ENCODE measurements around the gene RMDN2. TPM values are rescaled to one million over a fixed set of nuclear protein-coding genes. Genes with fewer than 3 reads are reported as not detected.

The RMDN2 gene
- total RNA-seq, 3 donors from 2014 or later, result 9.8 to 14.4 (median 11.5) TPM

- H3K27me3 ChIP-seq, result no peaks in the 10 kb centered on the region
- intact Hi-C loops (cut with DNase I; ENCODE audit: low total_unique reads), result no loop called here
- no peaks in the 10 kb centered on the region for H3K36me3 ChIP-seq
- no peak overlapping the region for H3K4me3 ChIP-seq
- TF ChIP-seq CTCF (IDR thresholded peaks at IDR 0.05), result no peak
- no peak for TF ChIP-seq POLR2A (IDR thresholded peaks at IDR 0.05)
- TF ChIP-seq POLR2AphosphoS5 (IDR thresholded peaks at IDR 0.05), result no peak
- no peaks in the 10 kb centered on the region for H3K9me3 ChIP-seq
- no peak overlapping the region for H3K27ac ChIP-seq
- H3K4me1 ChIP-seq, result no peaks in the 10 kb centered on the region
- DNase-seq (ENCODE audit: low spot score in 2 of 2), result no peak
These were observed 96.5 kb downstream of the RMDN2 start for GRCh38 chr2:38021589-38021988.

- H3K27me3 ChIP-seq, result no peaks in the 10 kb centered on the region
- no peaks in the 10 kb centered on the region for H3K4me1 ChIP-seq
- no peak overlapping the region for H3K4me3 ChIP-seq
- H3K9me3 ChIP-seq, result no peaks in the 10 kb centered on the region
- TF ChIP-seq POLR2A (IDR thresholded peaks at IDR 0.05) (no peak), CTCF (IDR thresholded peaks at IDR 0.05) (no peak), POLR2AphosphoS5 (IDR thresholded peaks at IDR 0.05) (no peak)
- H3K27ac ChIP-seq, result no peak overlapping the region
- DNase-seq (ENCODE audit: low spot score in 2 of 2), result no peak
- intact Hi-C loops (cut with DNase I; ENCODE audit: low total_unique reads), result no loop called here
- H3K36me3 ChIP-seq, result no peaks in the 10 kb centered on the region
These were observed 101.8 kb downstream of the RMDN2 start for GRCh38 chr2:38026846-38027245.

GRCh38 chr2:38028829-38029228, 103.7 kb downstream of the RMDN2 start:
- no peak for DNase-seq (ENCODE audit: low spot score in 2 of 2)
- TF ChIP-seq CTCF (IDR thresholded peaks at IDR 0.05) (no peak), POLR2AphosphoS5 (IDR thresholded peaks at IDR 0.05) (no peak), POLR2A (IDR thresholded peaks at IDR 0.05) (no peak)
- H3K4me1 ChIP-seq, result no peaks in the 10 kb centered on the region
- H3K4me3 ChIP-seq, result no peak overlapping the region
- H3K27me3 ChIP-seq, result no peaks in the 10 kb centered on the region
- intact Hi-C loops (cut with DNase I; ENCODE audit: low total_unique reads), result no loop called here
- no peaks in the 10 kb centered on the region for H3K36me3 ChIP-seq
- H3K9me3 ChIP-seq, result no peaks in the 10 kb centered on the region
- H3K27ac ChIP-seq, result no peak overlapping the region

GRCh38 chr2:38029512-38029911, 104.4 kb downstream of the RMDN2 start:
- Histone ChIP-seq H3K27me3 (no peaks in the 10 kb centered on the region), H3K36me3 (no peaks in the 10 kb centered on the region), H3K4me1 (no peaks in the 10 kb centered on the region), H3K9me3 (no peaks in the 10 kb centered on the region), H3K27ac (peak overlapping the region in 1 of 2 donors; percentile 40), H3K4me3 (no peak overlapping the region)
- DNase-seq (ENCODE audit: low spot score in 2 of 2), result no peak
- TF ChIP-seq POLR2A (IDR thresholded peaks at IDR 0.05) (no peak), POLR2AphosphoS5 (IDR thresholded peaks at IDR 0.05) (no peak), CTCF (IDR thresholded peaks at IDR 0.05) (no peak)
- intact Hi-C loops (cut with DNase I; ENCODE audit: low total_unique reads), result no loop called here

GRCh38 chr2:38030635-38031355, 105.7 kb downstream of the RMDN2 start:
- DNase-seq (ENCODE audit: low spot score in 2 of 2), result no peak
- no peak overlapping the region for H3K27ac ChIP-seq
- intact Hi-C loops (cut with DNase I; ENCODE audit: low total_unique reads), result no loop called here
- no peaks in the 10 kb centered on the region for H3K27me3 ChIP-seq
- TF ChIP-seq POLR2A (IDR thresholded peaks at IDR 0.05) (no peak), POLR2AphosphoS5 (IDR thresholded peaks at IDR 0.05) (no peak), CTCF (IDR thresholded peaks at IDR 0.05) (no peak)
- no peak overlapping the region for H3K4me3 ChIP-seq
- no peaks in the 10 kb centered on the region for H3K36me3 ChIP-seq
- no peaks in the 10 kb centered on the region for H3K4me1 ChIP-seq
- H3K9me3 ChIP-seq, result no peaks in the 10 kb centered on the region

All from breast epithelium (tissue), 4 donors.